NCI-H1436 treated with DMSO at 0.1 percent for 48 hours (cell line): ENCODE results near the gene PEX1.
"Not testable (repeated sequence)": the region's sequence is repeated elsewhere in the genome, so short reads cannot be mapped to it uniquely, and the experiment has no call there.

Experiments used
- DNase-seq: peaks from one replicate; lab custom pipeline; 2025; lab: John Stamatoyannopoulos, UW

PEX1 gene

GRCh38 chr7:92460510-92460909 lies 67.8 kb downstream of the PEX1 start:
- no peak for DNase-seq

GRCh38 chr7:92460109-92460508 lies 68.2 kb downstream of the PEX1 start:
- no peak for DNase-seq

GRCh38 chr7:92456236-92456635 lies 72.1 kb downstream of the PEX1 start:
- no peak for DNase-seq

GRCh38 chr7:92451645-92452044 lies 76.7 kb downstream of the PEX1 start:
- DNase-seq: no peak

GRCh38 chr7:92448205-92448747 lies 80.0 kb downstream of the PEX1 start:
- DNase-seq: peak; percentile 15

GRCh38 chr7:92447345-92448204 lies 80.7 kb downstream of the PEX1 start, which contains the start of gene GATAD1:
TSS of gene GATAD1 (plus strand) at chr7:92447482. CDS start at chr7:92447730, 248 bp downstream.
- peak; percentile 13 for DNase-seq

GRCh38 chr7:92446869-92447344 lies 81.4 kb downstream of the PEX1 start:
- no peak for DNase-seq

- not testable (repeated sequence) for DNase-seq
These were observed 85.6 kb downstream of the PEX1 start for GRCh38 chr7:92442720-92443119.

- DNase-seq: no peak
These were observed 90.3 kb downstream of the PEX1 start for GRCh38 chr7:92437956-92438491.
